ENCODE results near the gene RUFY1.
"Not testable (repeated sequence)": the region's sequence is repeated elsewhere in the genome, so short reads cannot be mapped to it uniquely, and the experiment has no call there.

The RUFY1 gene

GRCh38 chr5:179550511-179551342, at the start of gene RUFY1:
Gene RUFY1 (plus strand): TSS chr5:179550554. CDS start chr5:179550570, 16 bp downstream.
- DNase-seq (ENCODE audit: low spot score): peak; percentile 81

- DNase-seq (ENCODE audit: low spot score): not testable (repeated sequence)
These were observed 48.4 kb upstream of the RUFY1 start for GRCh38 chr5:179501997-179502396.

GRCh38 chr5:179502420-179502819, 47.9 kb upstream of the RUFY1 start:
- not testable (repeated sequence) for DNase-seq (ENCODE audit: low spot score)

- no peak for DNase-seq (ENCODE audit: low spot score)
These were observed 46.2 kb upstream of the RUFY1 start for GRCh38 chr5:179504191-179504590.

GRCh38 chr5:179504600-179505396, 45.6 kb upstream of the RUFY1 start:
- DNase-seq (ENCODE audit: low spot score): no peak

- DNase-seq (ENCODE audit: low spot score): no peak
These were observed 44.6 kb upstream of the RUFY1 start for GRCh38 chr5:179505636-179506261.

GRCh38 chr5:179509239-179509638, 41.1 kb upstream of the RUFY1 start:
- no peak for DNase-seq (ENCODE audit: low spot score)

GRCh38 chr5:179509845-179510244, 40.5 kb upstream of the RUFY1 start:
- DNase-seq (ENCODE audit: low spot score): no peak

- DNase-seq (ENCODE audit: low spot score): no peak
These were observed 37.8 kb upstream of the RUFY1 start for GRCh38 chr5:179512452-179513000.

GRCh38 chr5:179515501-179515900, 34.9 kb upstream of the RUFY1 start:
- DNase-seq (ENCODE audit: low spot score): not testable (repeated sequence)

- no peak for DNase-seq (ENCODE audit: low spot score)
These were observed 34.1 kb upstream of the RUFY1 start for GRCh38 chr5:179516221-179516620.

- not testable (repeated sequence) for DNase-seq (ENCODE audit: low spot score)
These were observed 32.6 kb upstream of the RUFY1 start for GRCh38 chr5:179517746-179518145.

- not testable (repeated sequence) for DNase-seq (ENCODE audit: low spot score)
These were observed 32.0 kb upstream of the RUFY1 start for GRCh38 chr5:179518369-179518768.

- DNase-seq (ENCODE audit: low spot score): not testable (repeated sequence)
These were observed 30.8 kb upstream of the RUFY1 start for GRCh38 chr5:179519416-179520070.

- DNase-seq (ENCODE audit: low spot score): not testable (repeated sequence)
These were observed 28.2 kb upstream of the RUFY1 start for GRCh38 chr5:179522107-179522506.

GRCh38 chr5:179526978-179527377, 23.4 kb upstream of the RUFY1 start:
- no peak for DNase-seq (ENCODE audit: low spot score)

- DNase-seq (ENCODE audit: low spot score): peak; percentile 44
These were observed 20.0 kb upstream of the RUFY1 start for GRCh38 chr5:179530069-179530998.

- DNase-seq (ENCODE audit: low spot score): no peak
These were observed 17.3 kb upstream of the RUFY1 start for GRCh38 chr5:179533024-179533423.

- DNase-seq (ENCODE audit: low spot score): no peak
These were observed 16.4 kb upstream of the RUFY1 start for GRCh38 chr5:179533907-179534306.

- DNase-seq (ENCODE audit: low spot score): no peak
These were observed 15.9 kb upstream of the RUFY1 start for GRCh38 chr5:179534431-179534830.

- no peak for DNase-seq (ENCODE audit: low spot score)
These were observed 13.7 kb upstream of the RUFY1 start for GRCh38 chr5:179536676-179537075.

All from Ammon's horn (tissue), 1 donor.